ENCODE results near the gene BBS4.
"Not testable (repeated sequence)": the region's sequence is repeated elsewhere in the genome, so short reads cannot be mapped to it uniquely, and the experiment has no call there.

DNA sequence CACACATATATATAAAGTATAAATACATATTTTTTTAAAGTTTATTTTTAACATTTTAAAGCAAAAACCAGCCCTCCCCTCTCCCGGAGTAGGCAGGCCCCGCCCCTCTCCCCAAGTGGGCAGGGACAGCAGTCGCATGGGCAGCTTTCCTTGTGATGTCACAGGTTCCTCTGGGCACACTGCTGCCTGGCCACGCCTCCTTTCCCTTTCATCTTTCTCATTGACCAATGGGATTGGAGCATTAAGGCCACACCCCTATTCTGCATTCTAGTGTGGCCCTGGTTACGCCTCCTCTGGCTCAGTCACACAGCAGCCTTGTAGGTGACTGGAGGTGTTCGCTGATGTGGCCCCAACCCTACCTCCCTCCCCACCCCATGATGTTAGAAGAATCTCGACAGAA lies 31.6 kb upstream of the BBS4 start, which contains the start of gene GOLGA6B:
- TF ChIP-seq, protein P1, sequence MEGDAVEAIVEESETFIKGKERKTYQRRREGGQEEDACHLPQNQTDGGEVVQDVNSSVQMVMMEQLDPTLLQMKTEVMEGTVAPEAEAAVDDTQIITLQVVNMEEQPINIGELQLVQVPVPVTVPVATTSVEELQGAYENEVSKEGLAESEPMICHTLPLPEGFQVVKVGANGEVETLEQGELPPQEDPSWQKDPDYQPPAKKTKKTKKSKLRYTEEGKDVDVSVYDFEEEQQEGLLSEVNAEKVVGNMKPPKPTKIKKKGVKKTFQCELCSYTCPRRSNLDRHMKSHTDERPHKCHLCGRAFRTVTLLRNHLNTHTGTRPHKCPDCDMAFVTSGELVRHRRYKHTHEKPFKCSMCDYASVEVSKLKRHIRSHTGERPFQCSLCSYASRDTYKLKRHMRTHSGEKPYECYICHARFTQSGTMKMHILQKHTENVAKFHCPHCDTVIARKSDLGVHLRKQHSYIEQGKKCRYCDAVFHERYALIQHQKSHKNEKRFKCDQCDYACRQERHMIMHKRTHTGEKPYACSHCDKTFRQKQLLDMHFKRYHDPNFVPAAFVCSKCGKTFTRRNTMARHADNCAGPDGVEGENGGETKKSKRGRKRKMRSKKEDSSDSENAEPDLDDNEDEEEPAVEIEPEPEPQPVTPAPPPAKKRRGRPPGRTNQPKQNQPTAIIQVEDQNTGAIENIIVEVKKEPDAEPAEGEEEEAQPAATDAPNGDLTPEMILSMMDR (tag by site-specific recombination; IDR thresholded peaks at IDR 0.05): not testable (repeated sequence)
- TF ChIP-seq SP7 (tag by site-specific recombination; IDR thresholded peaks at IDR 0.05); SETDB1 (IDR thresholded peaks at IDR 0.05; ENCODE audit: insufficient read length, low read length); ZNF830 (tag by site-specific recombination; IDR thresholded peaks at IDR 0.05; ENCODE audit: low read depth); HOXA7 (CRISPR knock-in tag; IDR thresholded peaks at IDR 0.05; ENCODE audit: borderline replicate concordance); ZNF398 (tag by site-specific recombination; IDR thresholded peaks at IDR 0.05); PBX3 (CRISPR knock-in tag; IDR thresholded peaks at IDR 0.05); ZNF501 (tag by site-specific recombination; IDR thresholded peaks at IDR 0.05); ZNF138 (tag by site-specific recombination; IDR thresholded peaks at IDR 0.05; ENCODE audit: borderline replicate concordance); ZNF280D (tag by site-specific recombination; IDR thresholded peaks at IDR 0.05); ZNF610 (tag by site-specific recombination; IDR thresholded peaks at IDR 0.05; ENCODE audit: borderline replicate concordance); ZNF184 (tag by site-specific recombination; IDR thresholded peaks at IDR 0.05): not testable (repeated sequence)
- TF ChIP-seq, protein P2, sequence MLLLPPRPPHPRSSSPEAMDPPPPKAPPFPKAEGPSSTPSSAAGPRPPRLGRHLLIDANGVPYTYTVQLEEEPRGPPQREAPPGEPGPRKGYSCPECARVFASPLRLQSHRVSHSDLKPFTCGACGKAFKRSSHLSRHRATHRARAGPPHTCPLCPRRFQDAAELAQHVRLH (tag by site-specific recombination; IDR thresholded peaks at IDR 0.05): not testable (repeated sequence)
